IMR-90 (cell line): ENCODE data around the gene PLD1.

ENCODE experiments used
- MAFK ChIP-seq: IDR thresholded peaks from 2 replicates; pipeline ENCODE4 v1.6.1; 2012; ENCODE audit warnings: low read depth, low read length, improper control_type of control experiment
- NFE2L2 ChIP-seq: fragments of 150-350 bp; IDR thresholded peaks from 2 replicates; pipeline ENCODE4 v1.6.1; 2016; ENCODE audit warnings: low read depth, mild to moderate bottlenecking, low read length
- POLR2A ChIP-seq: IDR thresholded peaks from 2 replicates; pipeline ENCODE4 v1.6.1; 2012; ENCODE audit warnings: mild to moderate bottlenecking, low read depth, low read length
- RAD21 ChIP-seq: IDR thresholded peaks from 2 replicates; pipeline ENCODE4 v1.6.1; 2012; ENCODE audit warnings: low read length, improper control_type of control experiment
- RCOR1 ChIP-seq: IDR thresholded peaks from 2 replicates; pipeline ENCODE4 v1.6.1; 2012; ENCODE audit warnings: mild to moderate bottlenecking, low read length, improper control_type of control experiment; ENCODE audit not compliant: insufficient replicate concordance
- SMC3 ChIP-seq: fragments of 150-350 bp; IDR thresholded peaks from 2 replicates; pipeline ENCODE4 v1.6.1; 2016; ENCODE audit warnings: low read depth, mild to moderate bottlenecking, antibody characterized with exemption, low read length, moderate library complexity
- USF2 ChIP-seq: fragments of 150-350 bp; IDR thresholded peaks from 2 replicates; pipeline ENCODE4 v1.6.1; 2017; ENCODE audit warnings: mild to moderate bottlenecking, antibody characterized with exemption, low read length, low read depth
- TF ChIP-seq, protein P1 (sequence below): conservative IDR thresholded peaks from 2 replicates; pipeline ENCODE4 v1.5.1; 2012; ENCODE audit warnings: mild to moderate bottlenecking, low read depth, low read length, improper control_type of control experiment
- TF ChIP-seq, protein P2 (sequence below): fragments of 150-350 bp; IDR thresholded peaks from 2 replicates; pipeline ENCODE4 v1.6.1; 2016; ENCODE audit warnings: low read depth, mild to moderate bottlenecking, low read length, moderate library complexity, borderline replicate concordance

GRCh38 chr3:171649911-171650592 is 160.2 kb downstream of the PLD1 start:
- TF ChIP-seq, protein P1, sequence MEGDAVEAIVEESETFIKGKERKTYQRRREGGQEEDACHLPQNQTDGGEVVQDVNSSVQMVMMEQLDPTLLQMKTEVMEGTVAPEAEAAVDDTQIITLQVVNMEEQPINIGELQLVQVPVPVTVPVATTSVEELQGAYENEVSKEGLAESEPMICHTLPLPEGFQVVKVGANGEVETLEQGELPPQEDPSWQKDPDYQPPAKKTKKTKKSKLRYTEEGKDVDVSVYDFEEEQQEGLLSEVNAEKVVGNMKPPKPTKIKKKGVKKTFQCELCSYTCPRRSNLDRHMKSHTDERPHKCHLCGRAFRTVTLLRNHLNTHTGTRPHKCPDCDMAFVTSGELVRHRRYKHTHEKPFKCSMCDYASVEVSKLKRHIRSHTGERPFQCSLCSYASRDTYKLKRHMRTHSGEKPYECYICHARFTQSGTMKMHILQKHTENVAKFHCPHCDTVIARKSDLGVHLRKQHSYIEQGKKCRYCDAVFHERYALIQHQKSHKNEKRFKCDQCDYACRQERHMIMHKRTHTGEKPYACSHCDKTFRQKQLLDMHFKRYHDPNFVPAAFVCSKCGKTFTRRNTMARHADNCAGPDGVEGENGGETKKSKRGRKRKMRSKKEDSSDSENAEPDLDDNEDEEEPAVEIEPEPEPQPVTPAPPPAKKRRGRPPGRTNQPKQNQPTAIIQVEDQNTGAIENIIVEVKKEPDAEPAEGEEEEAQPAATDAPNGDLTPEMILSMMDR: no peak
- TF ChIP-seq SMC3 (no peak), USF2 (no peak), POLR2A (no peak), RAD21 (no peak), NFE2L2 (no peak), RCOR1 (no peak), MAFK (no peak)
- TF ChIP-seq, protein P2, sequence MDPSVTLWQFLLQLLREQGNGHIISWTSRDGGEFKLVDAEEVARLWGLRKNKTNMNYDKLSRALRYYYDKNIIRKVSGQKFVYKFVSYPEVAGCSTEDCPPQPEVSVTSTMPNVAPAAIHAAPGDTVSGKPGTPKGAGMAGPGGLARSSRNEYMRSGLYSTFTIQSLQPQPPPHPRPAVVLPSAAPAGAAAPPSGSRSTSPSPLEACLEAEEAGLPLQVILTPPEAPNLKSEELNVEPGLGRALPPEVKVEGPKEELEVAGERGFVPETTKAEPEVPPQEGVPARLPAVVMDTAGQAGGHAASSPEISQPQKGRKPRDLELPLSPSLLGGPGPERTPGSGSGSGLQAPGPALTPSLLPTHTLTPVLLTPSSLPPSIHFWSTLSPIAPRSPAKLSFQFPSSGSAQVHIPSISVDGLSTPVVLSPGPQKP: no peak
